Astrocyte of the hippocampus (primary cell): ENCODE data around the gene MAP2.

Source experiments
- DNase-seq: peaks from one replicate; pipeline ENCODE4 v3.0.0; 2011; ENCODE audit warnings: low read depth, low spot score

MAP2 gene

DNA sequence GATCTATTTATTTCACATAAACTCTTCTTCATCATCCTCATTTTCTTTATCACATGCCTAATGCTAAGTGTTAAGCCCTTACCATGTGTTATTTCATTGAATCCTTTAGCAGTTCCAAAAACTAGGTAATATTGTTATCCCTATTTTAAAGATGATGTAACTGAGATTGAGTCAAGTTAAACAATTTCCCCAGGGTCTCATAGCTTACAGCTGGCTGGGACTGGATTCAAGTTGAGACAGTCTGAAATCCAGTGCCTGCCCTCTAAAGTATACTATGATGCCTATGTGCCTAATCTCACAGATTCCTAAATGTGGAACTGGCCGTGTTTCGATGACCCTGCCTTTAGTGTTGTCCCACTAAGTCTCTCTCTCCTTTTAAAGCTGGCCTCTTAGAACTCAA lies 108.5 kb downstream of the MAP2 start:
- DNase-seq, result no peak

DNA sequence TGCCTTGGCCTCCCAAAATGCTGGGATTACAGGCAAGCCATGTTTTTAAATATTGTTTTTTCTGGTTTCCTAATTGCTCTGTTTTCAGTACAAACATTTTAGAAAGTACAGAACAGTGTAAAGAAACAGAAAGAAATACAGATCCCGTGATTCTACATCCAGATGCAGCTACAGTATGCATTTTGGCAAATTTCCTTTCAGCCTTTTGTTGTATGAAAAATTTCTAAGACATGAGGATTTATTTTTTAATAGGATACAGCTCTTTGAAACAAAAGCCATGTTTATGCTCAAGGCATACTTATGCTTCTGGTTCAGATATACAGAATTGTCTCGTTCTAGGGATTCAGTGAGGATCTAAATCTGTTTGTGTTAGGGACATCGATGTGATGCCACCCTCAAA lies 109.5 kb downstream of the MAP2 start:
- DNase-seq, result no peak

DNA sequence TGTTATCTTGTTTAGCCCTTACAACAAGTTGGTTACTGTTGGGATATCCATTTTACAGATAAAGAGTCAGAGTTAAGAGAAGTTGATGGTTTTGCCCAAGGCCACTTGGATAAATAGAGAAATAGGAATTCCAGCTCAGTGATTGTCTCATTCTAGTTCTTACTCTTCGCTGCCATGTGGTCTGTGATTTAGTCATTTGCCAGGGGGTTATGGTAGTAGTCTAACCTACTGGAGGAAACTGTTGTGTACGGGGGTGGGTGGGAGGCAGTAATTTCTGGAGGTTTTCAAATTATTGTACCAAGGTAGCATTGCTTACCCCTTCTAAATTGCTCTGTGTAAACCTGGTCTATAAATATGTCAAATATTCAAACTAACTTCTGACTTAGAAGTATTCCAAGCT lies 110.4 kb downstream of the MAP2 start:
- DNase-seq, result no peak

DNA sequence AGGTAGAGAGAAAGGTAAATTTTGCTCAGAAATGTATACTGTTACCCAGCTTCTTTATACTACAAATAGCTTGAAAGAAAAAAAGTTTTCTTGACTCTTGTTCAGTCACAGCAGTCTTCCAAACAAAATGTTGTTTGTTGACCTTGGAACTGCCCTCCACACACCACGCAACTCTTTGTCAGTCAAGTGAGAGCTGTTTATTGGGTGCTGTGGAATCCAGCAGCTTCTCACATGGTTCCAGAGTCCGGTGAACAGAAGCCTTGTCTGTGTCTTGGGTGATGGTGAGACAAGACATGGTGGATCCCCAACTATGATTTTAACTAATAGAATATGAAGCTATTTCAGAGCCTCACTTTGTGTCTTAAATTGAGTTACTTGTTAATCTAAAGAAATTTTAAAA lies 112.5 kb downstream of the MAP2 start:
- DNase-seq, result no peak

DNA sequence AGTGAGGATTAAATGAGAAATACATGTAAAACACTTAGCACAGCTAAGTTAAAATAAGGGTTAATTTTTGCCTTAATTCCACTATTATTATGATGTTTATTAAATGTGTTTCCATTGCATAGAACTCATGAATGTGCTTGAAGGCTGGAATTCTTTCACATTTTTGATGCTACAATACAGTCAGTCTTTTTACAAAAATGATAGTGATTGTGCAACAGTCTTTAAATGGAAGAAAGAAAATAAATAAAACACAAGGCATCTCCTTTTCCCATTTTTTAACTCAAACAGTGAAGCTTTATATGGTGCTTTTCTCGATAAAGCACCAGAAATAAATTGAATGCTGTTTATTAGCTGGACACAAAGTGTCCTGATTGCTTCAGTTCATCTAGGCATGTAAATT lies 123.9 kb downstream of the MAP2 start:
- DNase-seq, result no peak

DNA sequence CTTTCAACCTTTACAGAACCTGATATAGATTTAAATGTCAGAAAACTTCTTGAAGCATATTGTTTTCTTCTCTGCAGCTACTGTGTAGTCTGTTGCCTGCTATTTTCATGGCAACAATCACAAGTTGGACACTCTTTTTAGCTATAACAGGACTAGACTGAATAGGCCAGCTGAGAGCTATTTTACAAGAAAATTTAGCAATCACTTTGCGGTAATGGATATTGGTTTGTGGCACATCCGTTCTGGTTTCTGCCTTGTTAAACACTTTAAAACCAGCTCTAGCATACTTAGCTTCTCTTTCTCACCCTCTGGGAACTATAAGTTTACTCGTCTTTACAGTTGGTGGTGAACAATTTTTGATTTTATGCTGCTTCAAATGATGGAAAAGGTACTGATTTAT lies 125.7 kb downstream of the MAP2 start:
- DNase-seq, result no peak

DNA sequence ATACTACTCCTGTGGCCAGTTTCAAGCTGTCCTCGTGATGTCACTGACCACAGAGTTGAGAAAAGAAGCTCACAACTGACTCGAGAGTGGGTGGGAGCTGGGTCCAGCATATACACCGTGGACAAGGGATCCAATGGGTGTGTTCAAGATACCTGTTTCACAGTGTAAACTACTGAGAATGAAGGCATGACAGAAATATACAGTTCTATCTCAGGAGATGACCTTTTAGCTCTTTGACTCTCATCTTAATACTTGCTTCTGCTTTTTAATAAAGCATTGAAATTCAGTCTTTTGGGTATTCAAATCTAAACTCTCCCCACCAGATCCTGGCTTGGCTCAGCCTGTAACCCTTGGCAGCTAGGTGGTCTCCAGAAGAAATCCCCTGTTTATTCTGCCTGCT lies 130.1 kb downstream of the MAP2 start:
- DNase-seq, result no peak

DNA sequence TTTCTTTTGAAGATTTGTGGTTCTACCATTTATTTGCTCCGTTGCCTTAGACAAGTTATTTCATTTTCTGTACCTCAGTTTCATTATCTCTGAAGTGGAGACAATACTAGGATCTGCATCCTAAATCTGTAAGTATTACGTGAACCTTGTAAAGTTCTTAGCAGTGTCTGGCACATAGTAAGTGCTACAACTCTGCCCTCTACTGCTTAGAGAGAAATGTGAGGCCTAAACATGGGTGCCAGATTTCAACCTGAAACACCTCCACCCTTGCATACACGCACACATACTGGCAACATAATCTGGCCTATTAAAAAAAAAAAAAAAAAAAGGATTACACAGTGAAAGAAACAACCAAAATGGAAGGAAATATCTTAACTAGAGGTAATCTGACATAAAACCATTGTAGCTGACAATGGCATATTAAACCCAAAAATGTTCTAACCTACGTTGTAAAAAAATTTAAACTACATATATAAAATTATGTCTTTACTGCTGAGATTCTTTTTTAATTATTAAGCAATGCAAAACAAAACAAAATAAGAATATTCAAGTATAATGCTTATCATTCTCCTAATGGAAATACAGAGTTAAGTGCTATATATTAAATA lies 132.6 kb downstream of the MAP2 start:
- DNase-seq, result peak; percentile 59

DNA sequence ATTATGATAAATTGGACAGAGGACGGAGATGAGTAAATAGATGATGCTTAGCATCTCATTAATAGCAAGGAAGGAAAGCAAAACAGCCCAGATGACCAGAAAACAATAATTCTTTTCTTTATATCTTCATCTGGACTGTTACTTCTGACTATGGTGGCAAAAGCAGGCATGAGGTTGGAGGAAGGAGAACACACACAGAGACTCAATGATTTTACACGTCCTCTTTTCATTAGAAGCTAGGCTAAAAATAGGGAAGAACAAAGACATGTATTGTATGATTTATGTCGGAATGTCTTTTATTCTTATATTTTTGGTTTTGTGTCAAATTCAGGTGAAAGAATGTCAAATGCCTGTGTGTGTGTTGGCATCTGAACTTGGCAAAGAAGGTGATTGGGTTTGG lies 137.1 kb downstream of the MAP2 start:
- DNase-seq, result no peak

DNA sequence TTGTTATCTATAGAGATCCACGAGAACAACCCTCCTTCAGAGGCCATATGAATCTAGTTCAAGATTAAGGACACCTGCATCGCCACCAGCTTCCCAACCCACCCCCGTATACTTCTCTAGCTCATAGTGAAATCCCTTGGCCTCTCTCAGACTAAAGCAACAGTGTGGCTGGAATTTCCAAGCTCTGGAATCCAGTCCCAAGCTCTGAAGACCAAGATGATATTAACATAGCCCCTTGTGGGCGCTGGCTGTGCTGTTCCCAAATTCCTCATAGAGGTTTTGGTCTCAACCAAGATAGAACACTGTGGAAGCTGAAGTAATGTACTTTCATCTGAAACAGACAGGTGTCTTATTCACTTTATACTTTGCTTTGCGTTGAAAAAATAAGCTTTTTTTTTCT lies 139.6 kb downstream of the MAP2 start:
- DNase-seq, result no peak

DNA sequence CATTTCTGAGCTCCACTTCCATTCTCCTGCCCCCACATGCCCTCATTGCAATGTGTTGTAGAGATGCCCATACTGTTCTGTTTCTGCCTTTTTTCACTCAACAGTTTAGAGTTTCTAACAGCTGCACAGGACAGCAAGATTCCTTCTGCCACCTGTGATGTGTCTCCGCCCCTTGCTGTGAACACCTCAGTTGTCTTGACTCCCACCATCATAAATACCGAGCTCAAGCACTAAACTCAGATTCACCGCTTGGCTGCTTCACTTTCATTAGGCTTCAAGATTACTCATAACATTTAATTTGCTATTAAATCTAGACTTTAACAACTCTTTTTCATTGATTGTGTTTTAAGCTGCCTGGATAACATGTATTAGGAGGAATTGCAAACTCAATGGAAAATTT lies 141.0 kb downstream of the MAP2 start:
- DNase-seq, result no peak

DNA sequence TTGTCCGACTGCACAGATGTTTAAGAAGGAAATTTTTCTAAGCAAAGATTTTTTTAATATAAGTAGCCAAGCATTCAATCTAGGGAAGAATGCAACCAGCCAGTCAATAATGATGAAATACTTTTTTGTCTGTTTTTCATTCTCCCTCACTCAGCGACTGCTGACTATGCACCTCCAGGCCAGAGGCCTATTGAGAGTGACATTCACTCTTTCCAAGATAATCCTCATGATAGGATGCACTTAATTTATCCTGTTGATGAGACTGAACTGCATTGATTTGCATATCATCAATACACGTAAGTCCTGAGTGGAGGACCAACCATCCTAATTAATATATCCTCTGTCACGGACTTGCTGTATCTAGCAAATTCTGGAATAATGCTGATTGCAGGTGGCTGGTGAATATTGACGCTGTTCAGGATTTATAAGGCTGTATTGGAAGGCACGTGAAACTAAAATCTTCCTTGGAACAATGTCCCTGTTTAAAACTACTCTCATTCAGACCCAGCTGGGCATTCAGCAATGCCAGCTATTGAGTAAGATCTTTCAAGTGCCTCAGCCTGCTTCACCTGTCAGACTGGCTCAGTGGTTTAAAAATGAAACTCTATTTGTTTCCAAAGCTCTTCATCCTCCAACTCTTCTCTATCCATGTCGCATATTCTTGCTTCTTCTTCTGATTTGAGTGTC lies 142.2 kb downstream of the MAP2 start:
- no peak for DNase-seq

DNA sequence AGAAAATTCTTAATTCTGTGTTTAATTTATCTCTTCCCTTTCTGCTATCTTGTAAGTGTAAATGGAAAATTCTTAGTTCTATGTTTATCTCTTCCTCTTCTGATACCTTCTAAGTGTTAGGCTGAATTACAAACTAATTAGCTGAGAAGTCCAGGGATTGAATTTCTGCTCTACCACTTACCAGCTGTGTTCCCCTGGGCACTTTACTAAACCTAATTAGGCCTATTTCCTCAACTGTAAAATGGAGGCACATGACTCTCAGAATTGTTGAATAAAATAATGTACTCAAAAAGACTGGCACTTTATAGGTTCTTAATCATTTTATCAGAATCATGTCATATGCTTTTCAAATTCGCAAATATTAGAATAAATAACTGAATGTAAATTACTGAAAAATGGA lies 146.3 kb downstream of the MAP2 start:
- no peak for DNase-seq

DNA sequence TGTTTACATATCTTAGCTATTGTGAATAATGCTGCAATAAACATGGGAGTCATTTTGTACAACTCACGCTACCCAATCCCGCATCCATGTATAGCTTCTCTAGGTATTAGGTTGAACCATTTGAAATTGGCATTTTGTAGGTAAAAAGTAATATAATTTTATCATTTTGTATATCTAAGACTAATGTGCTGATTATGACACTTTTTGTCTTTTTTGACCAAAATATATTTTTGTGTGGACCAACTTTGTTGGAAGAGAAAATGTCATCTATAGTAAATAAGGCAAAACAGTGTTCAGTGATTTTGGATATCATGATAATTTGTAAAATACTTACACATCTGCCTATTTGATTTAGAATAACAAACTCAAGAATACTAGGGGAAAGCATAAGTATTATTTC lies 150.7 kb downstream of the MAP2 start:
- no peak for DNase-seq

DNA sequence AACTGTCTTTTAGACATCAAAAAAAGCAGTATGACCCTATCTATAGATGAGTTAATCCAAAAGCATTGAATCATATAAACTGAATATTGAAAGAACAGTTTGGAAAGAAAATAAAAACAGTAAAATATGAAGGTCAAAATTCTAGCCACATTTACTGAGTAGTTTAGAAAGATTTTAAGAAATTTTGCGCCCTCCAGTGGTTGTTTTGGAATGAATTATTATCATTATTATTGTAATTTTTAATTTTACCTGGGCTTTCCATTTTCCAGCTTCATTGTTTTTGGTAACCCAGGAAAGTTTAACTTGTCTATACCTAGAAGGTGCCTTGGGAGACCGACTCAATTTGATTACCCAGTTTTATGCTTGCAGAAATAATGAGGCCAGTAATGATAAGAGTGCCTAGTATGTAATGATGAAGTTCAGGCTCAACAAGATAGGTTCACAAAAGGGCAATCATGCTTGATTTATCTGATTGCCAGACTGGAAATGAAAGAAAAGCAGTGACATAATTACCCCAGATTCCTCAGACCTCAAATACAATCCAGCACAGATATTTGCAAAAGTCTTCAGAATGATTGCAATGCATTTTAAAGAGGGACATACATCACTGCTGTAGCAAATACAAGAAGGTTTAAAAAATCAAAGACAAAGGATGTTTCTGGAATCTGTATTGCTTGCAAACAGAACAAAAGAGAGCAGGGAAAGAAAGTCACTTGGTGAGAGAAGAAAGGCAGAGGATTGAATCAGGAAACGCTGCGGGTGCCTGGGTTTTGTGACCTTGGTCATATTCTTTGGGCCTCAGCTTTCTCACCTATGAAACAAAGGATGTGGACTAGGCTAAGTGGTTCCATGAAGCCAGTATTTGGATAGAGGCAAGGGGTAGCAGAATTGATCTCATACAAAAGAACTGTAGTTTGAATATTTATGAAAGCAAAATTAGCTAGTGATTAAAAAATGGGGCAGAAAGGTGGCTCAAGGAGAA lies 153.8 kb downstream of the MAP2 start:
- DNase-seq, result peak; percentile 29

DNA sequence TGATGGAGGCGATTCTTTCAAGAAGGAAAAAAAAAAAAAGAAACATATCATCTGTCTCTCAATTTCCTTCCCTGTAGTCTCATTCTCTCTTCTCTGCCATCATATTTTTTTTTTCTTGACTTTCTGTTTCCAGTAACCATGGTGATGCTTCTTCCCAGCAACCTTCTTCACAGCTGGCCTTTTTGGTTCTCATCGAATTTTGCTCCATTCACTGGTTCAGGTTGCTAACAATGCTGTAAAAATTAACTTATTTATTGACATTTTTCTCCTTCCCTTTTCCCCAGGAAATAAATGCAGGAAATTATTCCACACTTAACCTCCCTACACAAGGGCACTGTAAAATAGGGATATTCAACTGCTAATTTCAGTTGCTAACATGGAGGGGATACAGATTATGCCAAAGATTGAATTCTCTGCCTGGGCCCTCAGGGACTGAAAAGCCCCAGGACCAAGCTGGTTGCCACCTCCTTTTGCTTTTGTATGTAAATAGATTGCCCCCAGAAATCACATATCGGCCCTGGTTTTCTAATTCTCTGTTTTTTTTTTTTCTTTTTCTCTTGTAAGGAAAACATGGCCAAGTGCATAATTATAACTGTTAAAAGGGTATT lies 154.7 kb downstream of the MAP2 start:
- DNase-seq, result no peak

DNA sequence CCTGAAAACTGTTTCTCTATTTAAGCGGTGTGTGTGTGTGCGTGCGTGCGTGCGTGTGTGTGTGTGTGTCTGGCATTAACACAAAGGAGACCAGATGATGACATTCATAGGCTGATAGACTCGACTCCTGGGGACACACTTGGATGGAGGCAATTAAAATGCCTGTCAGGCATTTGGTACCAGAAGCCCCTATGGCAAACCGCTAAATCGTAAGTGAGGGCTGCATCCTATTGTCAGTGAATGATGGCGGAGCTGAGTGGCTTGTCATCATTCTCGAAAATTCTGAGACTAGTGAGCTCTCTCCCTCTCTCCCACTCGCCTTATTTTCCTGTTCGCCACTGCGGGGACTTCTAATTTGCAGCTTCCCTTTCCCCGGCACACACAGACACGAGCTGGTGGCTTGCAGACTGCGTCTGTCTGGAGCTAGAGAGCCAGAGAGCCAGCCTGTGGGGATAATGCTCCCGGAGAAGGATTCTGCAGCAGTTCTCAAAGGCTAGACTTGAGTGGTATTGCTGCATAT lies 155.4 kb downstream of the MAP2 start:
- DNase-seq, result peak; percentile 58

DNA sequence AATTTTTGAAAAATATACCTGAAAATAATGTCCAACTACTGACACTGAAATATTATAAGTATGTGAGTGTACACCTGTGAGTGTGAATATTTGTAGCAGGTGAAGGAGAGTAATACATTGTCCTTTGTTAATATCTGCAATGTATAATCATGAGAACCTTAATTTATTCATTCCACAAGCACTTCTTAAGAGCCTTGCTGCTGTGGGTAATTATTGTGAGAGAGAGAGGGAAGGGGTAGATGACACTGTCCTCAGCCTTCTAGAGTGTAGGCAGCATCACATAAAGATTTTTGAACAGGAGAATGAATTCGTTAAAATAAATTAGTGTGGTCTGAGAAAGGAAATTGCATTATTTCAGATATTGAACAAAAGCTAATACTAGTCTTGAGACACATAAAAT lies 157.2 kb downstream of the MAP2 start:
- no peak for DNase-seq

DNA sequence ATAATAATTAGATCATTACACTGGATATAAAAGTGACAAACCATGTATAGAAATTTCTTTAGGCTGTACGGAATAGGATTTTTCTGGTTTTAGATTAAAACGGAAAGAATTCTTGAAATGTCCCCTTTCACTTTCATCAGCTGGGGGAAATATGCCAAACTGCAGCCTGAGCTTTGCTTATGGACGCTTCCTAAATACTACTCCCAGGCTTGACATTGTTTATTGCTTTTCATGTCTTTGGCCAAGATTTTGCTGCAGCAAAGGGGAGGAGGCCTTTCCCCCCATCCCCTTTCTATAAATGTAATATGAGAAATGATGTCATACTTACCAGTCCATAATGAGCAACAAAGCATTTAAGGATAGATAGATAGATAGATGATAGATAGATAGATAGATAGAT lies 158.4 kb downstream of the MAP2 start:
- no peak for DNase-seq

DNA sequence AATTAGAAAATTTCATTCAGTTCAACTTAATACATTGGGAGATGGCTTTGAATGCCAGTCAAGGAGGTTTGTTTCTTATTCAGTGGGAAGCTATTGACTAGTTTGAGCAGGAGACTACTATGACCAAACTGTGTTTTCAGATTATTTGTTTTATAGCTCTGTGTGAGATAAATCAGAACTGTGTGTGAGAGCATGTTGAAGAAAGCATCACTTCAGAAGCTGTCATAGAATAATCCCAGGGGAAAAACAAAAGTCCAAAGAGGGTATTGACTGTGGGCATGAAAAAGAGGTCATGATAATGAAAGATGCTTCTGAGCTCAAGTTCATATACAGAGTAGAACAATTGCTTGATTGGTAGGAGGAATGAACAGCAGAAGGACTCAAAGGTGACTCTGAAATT lies 160.6 kb downstream of the MAP2 start:
- no peak for DNase-seq

DNA sequence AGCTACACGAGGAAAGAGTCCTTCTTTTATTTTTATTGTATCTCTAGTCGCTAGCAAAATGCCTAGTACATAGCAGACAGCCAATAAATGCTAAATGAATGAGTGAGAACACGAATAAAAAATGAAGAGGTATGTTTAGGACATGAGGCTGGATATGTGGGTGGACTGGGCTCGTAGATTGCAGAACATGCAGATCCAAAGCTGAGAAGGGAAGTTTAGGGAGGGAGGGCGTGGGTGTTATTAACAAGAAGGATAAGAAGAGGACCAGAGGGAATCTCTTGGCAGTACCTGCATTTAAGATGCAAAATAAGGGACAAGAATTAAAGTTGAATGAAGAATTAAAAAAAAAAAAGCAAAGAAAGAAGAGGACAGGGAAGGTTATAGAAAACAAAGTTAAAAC lies 161.1 kb downstream of the MAP2 start:
- no peak for DNase-seq

DNA sequence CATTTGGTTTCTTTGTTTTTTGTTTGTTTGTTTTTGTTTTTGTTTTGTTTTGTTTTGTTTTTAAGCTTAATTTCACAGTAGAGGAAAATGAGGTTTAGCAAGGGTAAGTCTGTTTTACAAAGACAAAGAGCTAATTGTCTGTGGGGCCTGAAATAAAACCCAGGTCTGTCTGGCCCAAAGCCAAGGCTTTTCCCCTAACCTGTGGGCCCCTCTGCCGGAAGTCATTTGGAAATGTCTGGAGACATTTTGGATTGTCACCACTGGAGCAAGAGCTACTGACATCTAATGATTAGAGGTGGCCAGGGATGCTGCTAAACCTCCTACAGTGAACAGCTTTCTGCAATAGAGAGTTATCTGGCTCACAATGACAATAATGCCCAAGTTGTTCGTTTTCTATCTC lies 167.2 kb downstream of the MAP2 start:
- DNase-seq, result no peak
